CD4-positive, alpha-beta T cell treated with Interferon gamma for 1 hour (primary cell): ENCODE results near the gene MED15.
"Not testable (repeated sequence)": the region's sequence is repeated elsewhere in the genome, so short reads cannot be mapped to it uniquely, and the experiment has no call there.

Experiments
- DNase-seq: peaks from one replicate; pipeline ENCODE4 v3.0.0-alpha.2; 2020

MED15 gene

DNA sequence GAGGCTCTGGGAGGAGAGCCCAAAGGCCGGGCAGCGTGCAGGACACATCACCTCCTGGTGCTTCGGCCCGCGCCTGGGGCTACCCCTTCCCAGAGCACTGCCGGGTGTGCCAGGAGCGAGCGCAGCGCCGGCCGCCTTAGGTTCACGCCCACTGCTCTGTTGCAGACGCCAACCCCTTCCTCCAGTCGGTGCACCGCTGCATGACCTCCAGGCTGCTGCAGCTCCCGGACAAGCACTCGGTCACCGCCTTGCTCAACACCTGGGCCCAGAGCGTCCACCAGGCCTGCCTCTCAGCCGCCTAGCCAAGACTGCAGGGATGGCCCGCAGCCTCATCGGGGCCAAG is 79.0 kb downstream of the MED15 start:
- DNase-seq: no peak

DNA sequence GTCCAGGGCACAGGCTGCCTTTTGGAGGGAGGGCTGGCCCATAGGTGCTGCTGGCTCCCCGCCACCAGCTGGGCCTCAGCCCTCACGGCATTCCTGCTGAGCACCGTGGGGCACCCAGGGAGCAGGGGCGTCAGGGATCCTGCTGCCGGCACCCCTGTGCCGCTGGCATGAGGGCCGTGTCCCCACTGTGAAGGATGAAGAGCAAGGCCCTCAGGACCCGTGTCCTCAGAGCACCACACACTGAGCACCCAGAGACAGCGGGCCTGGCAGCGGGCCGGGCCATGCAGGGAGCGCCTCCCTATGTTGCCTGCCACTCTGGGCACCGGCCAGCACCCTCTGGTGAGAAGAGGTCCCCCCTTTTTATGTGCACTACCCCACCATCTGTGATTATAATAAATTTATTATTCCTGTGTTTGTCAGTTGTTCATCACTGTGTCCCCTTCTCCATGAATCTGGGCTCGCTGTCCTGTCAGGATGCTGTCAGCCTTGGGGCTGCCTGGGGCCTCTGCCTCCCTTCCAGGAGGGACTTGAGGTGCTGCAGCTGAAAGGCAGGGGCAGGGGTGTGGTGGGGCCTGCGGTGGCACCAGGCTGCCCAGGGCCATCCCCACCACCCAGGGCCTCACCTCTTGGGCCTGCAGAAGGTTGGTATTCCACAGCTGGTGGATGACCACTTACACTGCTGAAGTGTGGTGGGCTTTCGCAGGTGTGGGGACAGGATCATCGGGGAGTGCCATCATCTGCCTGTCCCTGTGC is 80.0 kb downstream of the MED15 start:
- no peak for DNase-seq

DNA sequence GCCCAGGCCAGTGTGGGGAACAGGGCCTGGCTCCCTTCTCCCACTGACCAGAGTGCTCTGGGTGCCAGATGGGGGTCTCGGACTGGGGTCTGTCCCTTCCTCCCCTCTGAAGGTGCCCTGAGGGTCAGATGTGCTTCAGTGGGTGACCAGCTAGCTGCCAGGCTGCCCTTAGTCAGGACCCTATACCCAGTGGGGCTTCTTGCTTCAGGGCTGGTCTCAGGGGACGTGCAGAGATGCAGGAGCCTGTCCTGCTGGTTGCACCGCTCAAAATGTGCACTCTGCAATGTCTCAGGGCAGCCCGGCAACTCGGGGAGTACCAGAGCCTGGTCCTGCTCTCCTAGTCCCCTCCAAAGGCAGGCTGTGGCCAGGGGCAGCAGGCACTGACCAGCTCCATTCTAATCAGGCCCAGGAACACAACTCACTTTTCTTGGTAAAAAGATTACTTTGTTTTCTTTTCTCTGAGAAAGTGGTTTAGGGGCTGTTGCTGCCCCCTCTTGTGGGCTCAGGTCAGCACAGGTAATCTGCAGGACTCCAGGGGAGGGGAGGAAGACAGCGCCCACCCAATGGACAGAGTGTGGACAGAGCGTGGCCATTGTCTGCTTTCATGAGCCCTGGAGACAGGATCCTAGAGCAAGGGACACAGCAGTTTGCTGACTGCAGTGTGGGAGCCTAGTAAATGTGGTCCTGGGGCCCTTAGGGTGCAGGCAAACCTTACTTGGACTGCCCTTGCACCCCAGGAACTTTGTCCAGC is 80.9 kb downstream of the MED15 start:
- no peak for DNase-seq

DNA sequence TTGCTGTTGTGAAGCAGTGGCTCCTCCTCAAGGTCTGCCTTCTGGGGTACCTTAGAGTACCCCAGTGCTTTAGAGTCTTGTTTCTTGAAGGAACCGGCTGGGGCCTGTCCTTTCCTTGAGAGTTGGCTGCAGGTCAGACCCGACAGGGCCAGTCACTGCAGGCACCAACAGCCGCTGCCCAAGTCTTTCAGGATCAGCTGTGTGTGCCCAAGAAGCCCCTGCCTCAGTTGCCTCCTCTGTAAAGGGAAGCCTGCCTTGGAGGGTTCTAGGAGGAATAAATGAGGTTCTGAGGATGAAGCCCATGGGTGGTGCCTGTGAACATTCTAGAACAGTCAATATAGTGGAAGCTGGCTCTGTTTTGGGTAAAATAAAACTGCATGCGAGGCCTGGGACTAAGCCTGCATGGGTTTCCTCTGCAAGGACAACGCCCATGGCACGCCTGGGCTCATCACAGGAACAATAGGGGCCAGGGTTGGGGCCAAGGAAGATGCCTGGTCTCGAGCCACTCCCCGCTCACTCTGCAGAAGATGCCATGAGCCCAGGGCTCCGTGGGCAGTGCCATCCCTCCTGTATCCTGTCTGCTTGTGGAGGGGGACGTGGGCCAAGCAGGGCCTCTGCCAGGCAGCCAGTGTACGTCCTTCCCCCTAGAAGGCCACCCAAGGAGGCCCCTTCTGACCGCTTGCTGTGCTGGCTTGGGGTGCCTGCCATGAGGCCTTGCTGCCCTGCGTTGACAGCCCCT is 81.6 kb downstream of the MED15 start:
- no peak for DNase-seq

DNA sequence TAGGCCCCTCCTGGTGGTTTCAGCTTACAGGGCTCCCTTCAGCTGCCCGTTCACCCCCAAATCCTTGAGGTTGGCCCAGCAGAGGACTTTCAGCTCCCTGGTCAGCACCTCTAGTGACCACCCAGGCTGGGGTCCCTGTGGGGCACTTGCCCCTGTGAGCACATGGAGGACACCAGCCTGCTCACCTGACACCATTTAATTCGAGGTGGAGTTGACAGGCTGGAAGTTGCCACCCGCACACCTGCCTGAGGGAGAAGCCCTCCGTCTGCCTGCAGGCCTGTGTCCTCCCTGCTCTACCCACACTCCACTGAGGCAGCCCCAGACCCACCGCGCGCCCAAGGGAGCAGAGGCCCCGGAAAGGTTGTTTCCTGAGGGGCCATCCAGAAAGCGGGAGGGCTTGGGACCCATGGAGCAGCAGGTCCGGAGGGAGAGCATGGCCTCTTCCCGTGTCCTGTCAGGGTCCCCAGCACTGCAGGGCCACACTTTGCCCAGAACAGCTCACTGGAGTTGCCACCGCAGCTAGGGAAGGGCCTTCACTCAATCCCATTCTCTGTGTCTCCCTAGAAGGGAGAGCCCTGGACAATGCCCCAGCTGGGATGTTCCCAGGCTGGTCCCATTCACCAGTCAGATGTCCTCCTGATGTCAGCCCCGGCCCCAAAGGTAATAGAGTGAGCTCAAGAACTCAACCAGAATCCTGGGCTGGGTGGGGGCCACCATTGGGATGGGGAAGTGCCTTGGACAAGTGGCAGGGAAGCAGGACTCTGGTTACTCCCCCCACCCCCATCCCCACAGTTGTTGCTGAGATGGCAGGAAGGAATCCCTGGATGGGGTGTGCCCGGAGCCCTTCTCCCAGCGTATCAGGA is 82.4 kb downstream of the MED15 start:
- no peak for DNase-seq

DNA sequence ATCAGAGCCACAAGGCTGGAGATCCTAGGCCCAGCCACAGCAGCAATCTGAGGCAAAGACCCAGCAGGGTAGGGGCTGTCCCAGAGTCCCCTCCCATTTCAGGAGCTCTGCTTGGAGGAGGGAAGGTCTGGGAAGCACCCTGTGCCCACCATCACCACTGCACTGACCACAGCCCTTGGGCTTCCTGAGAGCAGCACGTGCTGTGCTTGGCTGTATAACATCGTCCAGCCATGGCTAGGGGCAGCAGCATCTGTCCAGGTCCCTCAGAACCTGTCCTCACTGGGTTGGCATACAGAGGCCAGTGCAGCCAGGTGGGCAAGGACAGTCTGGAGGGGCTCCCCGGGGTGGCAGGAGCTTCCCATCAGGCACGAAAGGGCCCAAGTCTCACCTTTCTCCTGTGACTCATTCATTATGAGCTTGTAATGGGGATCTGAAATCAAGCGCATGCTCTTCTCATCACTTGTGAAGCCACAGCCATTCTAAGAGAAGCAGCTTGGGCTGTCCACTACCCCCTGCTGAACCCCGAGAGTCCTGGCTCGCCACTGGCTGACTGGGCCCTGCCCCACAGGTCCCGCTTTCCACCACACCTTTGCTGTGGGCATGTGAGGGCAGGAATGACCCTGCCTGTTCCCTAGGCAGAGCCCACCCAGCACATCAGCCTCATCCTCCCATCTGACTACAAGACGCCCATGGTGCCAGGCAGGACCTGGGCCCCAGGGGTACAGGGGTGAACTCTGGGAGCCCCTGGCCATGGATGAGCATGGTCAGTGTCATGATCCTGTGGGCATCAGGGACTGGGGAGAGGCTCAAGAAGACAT is 83.3 kb downstream of the MED15 start:
- DNase-seq: no peak

DNA sequence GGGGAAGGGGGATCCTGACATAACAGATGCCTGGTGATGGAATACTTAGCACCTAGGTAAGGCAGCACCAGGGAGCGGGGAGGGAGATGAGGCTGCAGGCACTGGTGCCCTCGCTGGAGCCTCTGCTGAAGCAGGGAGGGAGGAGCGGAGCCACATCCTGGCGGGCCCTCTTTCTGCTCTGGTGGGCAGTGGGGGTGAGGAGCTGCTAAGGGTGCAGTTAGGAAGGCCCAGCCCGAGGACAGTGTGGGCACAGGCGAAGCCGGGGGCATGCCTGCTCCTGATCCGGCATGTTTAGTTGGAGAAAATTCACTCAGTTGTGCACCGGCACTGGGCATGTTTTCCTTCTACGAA is 83.9 kb downstream of the MED15 start:
- DNase-seq: no peak

DNA sequence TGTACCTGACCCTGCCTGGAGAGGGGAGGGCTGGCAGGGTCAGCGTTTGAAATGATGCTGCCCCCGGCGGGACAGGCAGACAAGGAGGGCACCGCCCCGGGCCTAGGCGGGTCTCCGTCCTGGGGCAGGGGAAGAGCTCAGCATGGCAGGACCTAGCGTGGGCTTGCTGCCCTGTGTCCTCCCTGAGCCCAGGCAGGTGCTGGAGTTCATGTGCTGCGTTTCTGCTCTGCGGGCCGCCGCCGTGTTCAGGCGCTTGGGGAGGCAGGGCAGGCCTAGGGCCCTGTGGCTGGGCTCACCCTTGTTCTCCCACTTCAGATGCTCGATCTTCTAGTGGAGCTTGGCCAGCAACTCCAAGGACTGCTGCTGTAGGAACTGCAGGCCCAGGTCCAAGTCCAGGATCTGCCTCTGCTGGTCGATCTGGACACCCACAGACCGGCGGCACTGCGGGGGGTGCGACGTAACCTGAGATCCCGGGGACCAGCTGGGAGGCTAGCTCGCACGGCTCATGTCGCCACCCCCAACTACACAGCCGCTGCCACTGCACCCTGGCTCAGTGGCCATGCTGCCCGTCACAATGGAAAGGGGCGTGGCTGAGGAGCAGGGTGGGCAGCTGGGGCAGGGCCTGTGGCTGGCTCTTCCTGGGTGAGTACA is 84.4 kb downstream of the MED15 start:
- DNase-seq: no peak

DNA sequence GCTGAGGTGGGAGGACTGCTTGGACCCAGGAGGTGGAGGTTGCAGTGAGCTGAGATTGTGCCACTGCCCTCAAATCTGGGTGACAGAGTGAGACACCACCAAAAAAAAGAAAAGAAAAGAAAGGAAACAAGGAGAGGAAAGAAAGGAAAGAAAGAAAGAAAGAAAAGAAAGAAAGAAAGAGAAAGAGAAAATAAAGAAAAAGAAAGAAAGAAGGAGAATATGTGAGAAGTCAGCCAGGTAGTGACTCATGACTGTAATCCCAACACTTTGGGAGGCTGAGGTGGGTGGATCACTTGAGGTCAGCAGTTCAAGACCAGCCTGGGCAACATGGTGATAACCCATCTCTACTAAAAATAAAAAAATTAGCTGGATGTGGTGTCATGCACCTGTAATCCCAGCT is 86.6 kb downstream of the MED15 start:
- not testable (repeated sequence) for DNase-seq

DNA sequence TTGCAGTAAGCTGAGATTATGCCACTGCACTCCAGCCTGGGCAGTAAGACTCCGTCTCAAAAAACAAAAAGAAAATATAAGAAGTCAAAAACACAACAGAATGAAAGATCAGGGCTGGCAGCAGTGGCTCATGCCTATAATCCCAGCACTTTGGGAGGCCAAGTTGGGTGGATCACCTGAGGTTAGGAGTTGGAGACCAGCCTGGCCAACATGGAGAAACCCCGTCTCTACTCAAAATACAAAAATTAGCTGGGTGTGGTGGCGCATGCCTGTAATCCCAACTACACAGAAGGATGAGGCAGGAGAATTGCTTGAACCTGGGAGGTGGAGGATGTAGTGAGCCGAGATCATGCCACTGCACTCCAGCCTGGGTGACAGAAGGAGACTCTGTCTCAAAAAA is 87.1 kb downstream of the MED15 start:
- DNase-seq: not testable (repeated sequence)

DNA sequence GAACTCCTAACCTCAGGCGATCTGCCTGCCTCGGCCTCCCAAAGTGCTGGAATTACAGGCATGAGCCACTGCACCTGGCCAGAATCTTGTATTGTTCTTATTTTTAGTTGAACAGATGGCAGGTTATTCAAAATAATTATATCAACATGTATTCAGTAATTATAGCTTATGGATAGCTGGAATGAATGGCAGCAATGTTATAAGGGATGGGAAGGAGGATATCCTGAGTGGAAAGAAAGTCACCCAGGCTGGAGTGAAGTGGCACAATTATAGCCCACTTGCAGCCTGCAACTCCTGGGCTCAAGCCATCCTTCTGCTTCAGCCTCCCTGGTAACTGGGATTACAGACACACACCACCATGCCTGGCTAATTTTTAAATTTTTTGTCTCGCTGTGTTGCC is 88.1 kb downstream of the MED15 start:
- no peak for DNase-seq

DNA sequence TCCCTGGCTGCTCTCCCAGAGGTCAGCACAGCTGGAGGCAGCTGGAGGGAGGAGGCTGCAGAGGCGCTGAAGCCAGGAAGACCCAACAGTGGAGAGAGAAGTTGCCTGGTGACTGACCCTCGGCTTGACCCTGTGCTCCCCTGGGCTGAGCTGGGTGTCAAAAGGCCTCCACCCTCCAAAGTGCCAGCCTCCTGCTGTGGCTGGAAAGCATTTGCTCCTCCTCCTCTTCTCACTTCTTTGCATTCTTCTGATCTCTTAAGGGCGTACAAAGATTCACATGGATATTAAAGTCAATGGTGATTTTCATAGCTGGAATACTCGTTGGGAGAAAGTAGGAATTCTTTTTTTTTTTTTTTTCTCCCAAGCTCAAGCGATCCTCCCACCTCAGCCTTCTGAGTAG is 91.7 kb downstream of the MED15 start:
- no peak for DNase-seq

DNA sequence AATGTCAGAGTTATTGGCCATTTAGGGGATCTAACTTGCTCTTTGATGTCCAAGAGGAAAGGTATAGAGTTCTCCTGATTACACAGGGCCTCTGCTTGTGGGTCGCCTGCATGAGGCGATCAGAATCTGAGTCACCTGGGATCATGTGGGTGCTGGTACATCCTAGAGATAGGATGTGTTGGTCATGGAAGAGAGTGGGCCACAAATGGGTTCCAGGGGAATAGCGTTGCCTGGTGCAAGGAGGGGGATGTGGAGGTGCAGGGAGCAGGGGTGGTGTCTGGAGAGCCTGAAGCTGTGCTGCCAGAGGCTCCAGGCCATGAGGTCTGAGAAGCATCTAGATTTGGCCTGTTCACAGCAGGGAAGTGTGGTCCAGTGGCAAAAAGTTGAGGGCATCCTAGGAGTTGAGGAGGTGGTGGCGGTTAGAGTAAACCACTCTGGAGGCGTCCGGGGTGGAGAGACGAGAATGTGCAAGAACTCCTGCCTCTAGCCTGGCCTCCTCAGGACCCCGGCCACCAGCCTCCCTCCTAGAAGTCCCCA is 92.8 kb downstream of the MED15 start:
- DNase-seq: no peak

DNA sequence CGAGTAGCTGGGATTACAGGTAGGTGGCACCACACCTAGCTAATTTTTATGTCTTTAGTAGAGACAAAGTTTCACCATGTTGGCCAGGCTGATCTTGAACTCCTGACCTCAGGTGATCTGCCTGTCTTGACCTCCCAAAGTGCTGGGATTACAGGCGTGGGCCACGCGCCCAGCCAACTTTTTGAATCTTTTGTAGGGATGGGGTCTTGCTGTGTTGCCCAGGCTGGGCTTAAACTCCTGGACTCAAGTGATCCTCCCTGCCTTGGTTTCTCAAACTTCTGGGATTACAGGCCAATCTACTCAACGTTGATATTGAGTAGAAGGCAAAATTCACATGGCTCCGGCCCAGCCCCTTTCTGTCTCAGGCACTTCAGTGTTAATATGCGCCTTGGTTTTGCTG is 93.9 kb downstream of the MED15 start:
- DNase-seq: no peak

DNA sequence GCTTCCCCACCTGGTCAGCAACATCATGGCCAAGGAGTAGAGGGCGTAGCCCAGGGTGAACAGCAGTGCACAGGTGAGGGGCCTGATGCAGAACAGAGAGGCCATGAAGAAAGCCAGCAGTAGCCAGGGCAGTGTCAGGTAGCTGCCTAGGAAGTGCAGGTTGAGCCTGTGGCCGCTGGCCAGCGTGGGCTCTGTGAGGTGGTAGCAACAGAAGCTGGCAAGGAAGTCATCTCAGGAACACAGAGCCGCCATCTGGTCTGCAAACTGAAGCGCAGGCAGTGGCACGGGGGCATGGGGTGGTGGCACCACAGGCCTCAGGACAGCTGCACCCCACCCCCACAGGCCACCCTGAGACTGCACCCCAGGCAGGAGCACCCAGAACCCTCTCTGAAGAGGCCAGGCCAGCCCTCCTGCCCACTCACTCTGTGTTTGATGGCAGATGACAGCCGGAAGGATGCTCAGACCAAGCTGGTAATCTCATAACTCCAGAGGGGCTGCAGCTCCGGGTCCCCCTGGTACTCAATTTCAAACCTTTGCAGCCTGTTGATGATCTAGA is 95.3 kb downstream of the MED15 start:
- no peak for DNase-seq

DNA sequence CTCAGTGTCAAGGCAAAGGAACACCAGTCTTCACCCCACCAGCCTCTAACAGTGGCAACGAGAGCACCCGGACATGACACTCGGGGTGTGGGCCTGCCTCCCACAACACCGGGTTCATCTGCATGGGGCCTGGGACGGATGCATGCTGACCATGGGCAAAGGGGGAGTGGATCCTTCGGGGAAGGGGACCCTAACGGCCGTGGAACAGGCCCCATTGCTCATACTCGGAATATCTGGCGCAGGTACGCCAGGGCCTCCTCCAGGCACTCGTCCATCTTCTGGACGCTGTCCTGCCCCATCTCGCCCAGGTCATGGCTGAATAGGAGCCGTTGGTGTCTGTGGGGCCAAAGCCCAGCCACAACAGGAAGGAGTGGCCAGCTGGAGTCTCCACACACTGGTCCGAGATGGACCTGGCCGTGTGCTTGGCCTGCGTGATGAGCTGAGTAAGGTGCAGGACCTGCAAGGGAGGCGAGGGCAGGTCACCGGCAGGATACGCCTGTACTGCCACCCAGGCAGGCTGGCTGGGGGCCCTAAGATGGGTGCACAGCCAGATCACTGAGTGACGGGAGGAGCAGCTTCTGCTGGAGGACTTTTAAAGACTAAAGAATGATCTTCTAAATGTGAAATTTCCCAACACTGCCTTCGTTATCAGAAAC is 96.8 kb downstream of the MED15 start:
- DNase-seq: no peak

DNA sequence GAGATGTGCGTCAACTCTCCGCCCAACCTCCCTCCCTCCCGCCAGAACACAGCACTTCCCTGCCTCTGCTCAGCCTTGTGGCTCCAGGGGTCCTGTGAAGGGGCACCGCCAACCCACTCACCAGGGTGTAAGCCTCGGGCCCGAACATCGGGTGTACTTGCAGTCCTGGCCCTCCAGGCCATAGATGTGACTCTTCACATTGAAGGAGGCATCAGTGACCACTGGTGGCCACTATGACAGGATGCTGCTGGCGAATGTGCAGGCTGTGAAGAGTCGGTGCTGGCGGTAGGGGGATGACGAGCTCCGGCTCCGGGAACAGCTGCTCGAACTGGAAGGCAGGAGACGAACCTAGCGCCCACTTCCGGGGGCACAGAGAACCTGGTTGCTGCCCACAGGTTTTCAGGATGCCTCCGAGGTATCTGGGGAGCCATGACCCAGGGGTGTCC is 97.4 kb downstream of the MED15 start:
- no peak for DNase-seq

DNA sequence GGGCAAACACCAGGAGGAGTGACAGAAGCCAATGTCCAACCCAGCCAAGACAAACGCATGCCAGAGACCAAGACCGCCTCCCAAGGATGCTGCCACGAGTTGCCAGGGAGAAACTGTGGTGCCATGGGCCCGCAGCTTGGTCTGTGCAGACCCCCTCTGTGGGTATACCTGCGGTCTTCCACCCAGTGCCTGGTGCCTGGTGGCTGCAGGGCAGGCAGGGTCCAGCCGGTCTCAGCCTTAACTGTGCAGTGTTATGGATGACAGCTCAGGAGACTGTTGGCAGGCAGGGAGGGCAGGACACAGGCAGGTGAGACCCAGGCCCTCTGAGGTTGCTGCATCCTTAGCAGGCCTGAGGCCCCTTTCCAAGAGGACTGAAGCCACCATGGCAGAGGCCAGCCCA is 97.9 kb downstream of the MED15 start:
- no peak for DNase-seq

DNA sequence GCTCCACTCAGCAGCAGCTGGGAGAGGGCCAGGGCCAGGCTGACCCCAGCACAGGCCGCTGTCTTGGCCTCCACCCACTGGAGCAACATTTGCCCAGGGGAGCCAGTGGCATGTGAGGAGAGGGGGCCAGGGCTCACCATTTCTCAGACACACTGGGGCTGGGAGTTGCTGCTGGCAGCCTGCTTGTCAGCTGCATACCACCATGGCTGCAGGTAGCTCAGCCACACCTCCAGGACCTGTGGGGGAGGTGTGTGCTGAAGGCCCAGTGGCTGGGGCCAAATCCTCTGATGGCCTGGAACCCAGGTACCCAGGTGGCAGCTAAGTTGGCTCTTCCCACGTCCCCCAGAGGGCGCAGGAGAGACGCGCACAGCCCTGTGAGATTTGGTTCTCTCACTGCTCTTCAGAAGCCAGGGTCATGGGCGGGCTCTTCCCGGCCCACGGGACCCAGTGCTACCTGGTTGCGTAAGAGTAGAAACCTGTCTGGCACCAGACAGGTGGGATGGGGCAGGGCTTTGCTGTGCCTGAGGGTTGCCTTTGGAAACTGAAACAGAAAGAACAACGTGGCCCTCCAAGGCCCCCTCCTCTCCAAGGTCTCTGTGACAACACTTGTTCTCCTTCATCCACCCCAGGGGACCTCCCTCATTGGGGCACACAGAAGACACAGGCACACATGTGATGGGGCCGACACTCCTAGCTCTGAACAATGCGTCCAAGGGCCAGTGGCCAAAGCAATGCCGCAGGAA is 98.8 kb downstream of the MED15 start:
- peak; percentile 65 for DNase-seq

DNA sequence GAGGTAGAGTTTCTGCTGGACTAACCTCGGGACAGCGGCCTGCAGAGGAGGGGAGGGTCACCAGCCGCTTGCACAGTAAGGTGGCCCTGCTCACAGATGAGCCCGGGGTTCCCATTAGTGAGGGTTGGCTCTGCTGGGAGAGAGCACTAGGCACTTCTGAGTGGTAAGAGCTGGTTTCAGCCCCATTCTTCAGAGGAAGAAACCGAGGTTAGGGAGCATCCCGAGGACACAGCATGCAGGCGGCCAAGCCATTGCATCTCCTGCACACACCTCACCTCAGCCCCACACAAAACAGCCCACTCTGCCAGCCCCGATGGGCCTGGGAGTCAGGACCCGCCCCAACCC is 99.3 kb downstream of the MED15 start:
- DNase-seq: no peak
